ENCODE results near the gene ATF1.
A peak's percentile ranks its signal among the peaks of the same experiment; 100 is the strongest.
"Not testable (repeated sequence)": the region's sequence is repeated elsewhere in the genome, so short reads cannot be mapped to it uniquely, and the experiment has no call there.

ATF1 gene

DNA sequence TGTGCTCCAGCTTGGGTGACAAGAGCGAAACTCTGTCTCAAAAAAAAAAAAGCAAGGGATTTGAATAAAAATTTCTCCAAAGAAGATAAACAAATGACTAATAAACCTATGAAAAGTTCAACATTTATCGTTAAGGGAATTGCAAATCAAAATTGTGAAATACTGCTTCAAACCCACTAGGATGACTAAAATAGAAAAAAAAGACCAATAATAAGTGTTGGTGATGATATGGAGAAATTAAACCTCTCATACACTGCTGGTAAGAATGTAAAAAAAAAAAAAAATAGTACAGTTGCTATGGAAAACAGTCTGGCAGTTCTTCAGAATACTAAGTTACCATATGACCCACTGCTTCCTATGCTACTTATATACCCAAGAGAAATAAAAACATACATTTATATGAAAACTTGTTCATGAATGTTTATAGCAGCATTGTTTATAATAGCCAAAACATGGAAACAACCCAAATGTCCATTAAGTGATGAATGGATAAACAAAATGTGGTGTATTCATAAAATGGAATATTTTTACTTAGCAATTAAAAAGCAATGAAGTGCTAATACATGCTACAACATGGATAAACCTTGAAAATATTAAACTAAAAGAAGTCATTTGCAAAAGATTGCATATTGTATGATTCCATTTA, 39.5 kb downstream of the ATF1 start:
- DNase-seq (ENCODE audit: low spot score): no peak

GRCh38 chr12:50806176-50806575, 42.3 kb downstream of the ATF1 start:
- DNase-seq (ENCODE audit: low spot score): no peak

DNA sequence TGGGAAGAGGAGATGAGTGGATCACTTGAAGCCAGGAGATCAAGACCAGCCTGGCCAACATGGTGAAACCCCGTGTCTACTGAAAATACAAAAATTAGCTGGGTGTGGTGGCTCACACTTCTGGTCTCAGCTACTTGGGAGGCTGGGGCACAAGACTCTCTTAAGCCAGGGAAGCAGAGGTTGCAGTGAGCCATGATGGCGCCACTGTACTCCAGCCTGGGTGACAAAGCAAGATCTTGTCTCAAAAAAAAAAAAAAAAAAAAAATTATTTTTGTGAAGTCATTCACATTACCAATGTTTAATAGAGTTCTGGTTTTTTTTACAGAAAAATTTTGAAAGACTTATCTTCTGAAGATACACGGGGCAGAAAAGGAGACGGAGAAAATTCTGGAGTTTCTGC, 45.2 kb downstream of the ATF1 start:
- DNase-seq (ENCODE audit: low spot score): not testable (repeated sequence)

GRCh38 chr12:50814921-50815320, 51.0 kb downstream of the ATF1 start:
- not testable (repeated sequence) for DNase-seq (ENCODE audit: low spot score)

DNA sequence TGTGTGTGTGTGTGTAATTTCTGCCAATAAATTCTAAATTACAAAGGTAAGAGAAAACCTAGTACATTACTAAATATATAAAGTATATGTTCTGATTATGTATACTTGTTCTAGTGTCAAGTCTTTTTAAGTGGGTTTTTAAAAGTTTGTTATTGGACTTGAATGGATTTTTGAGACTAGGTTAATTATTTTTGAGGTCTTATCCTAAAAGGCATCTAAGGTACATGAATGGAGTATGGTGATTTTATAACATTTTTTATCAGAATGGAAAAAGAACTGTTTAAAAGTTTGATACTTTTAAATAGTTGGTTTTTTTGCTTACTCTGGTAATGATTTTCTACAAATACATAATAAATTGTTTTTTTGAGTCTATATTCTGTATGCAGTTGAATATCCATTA, 56.3 kb downstream of the ATF1 start:
- no peak for DNase-seq (ENCODE audit: low spot score)

DNA sequence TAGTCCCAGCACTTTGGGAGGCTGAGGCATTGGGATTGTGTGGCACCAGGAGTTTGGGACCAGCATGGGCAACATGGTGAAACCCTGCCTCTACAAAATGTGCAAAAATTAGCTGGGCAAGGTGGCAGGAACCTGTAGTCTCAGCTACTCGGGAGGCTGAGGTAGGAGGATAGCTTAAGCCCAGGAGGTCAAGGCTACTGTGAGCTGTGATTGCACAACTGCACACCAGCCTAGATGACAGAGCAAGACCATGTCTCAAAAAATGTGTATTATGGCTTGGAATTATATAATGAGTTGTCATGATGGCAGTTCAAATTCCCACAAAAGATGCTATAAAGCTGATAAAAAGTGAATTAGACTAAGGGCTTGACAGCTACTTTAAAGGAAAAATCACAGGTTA, 58.2 kb downstream of the ATF1 start:
- DNase-seq (ENCODE audit: low spot score): no peak

DNA sequence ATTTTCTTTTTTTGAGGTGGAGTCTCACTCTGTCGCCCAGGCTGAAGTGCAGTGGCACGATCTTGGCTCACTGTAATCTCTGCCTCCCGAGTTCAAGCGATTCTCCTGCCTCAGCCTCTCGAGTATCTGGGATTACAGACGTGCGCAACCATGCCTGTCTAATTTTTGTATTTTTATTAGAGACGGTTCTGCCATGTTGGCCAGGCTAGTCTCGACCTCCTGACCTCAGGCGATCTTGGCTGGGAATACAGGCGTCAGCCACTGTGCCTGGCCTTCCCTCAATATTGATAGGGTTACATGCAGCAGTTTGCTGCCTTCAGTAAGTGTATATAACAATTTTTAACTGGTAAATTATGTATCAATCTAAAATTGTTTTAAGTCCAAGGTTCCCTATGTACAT, 59.8 kb downstream of the ATF1 start:
- not testable (repeated sequence) for DNase-seq (ENCODE audit: low spot score)

- DNase-seq (ENCODE audit: low spot score): no peak
Observed at GRCh38 chr12:50824914-50825313, 61.0 kb downstream of the ATF1 start.

DNA sequence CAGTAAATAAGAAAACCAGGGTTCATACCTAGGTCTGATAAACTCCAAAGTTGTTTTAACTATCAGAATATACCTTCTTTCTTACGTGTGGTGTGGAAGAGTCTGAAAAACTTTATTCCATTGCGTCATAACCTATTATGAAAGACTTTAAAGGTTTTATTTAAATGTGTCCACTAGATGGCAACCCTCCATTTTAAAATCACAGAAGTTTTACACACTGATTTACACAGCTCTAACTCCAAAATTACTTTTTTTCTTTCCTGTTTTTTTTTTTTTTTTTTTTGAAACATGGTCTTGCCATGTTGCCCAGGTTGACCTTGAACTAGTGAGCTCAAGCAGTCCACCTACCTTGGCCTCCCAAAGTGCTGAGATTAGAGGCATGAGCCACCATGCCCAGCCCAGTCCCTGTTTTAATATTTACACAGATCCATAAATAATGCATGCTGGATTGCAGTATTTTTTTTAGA, 61.5 kb downstream of the ATF1 start:
- peak; percentile 26 for DNase-seq (ENCODE audit: low spot score)

- DNase-seq (ENCODE audit: low spot score): no peak
Observed at GRCh38 chr12:50828121-50828520, 64.2 kb downstream of the ATF1 start.

DNA sequence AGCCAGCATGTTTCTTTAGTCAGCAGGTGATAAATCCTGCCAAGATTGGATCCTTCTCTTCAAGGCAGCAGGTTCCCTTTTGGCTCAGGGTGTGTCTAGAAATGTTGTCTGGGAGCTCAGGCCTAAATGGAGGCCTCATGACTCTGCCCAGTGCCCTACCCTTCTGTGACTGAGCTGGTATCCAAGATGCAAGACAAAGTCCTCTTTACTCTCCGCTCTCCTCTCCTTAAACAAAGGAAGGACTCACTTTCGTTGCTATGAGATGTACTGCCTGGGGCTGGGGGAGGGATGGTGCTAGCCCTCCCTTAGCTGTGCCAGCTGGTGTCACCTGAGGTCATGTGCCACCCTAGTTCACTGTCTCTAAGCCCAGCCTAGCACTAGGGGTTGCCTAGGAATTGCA, 65.0 kb downstream of the ATF1 start:
- DNase-seq (ENCODE audit: low spot score): no peak

GRCh38 chr12:50833801-50834200, 69.9 kb downstream of the ATF1 start:
- not testable (repeated sequence) for DNase-seq (ENCODE audit: low spot score)

- no peak for DNase-seq (ENCODE audit: low spot score)
Observed at GRCh38 chr12:50839042-50839441, 75.1 kb downstream of the ATF1 start.

DNA sequence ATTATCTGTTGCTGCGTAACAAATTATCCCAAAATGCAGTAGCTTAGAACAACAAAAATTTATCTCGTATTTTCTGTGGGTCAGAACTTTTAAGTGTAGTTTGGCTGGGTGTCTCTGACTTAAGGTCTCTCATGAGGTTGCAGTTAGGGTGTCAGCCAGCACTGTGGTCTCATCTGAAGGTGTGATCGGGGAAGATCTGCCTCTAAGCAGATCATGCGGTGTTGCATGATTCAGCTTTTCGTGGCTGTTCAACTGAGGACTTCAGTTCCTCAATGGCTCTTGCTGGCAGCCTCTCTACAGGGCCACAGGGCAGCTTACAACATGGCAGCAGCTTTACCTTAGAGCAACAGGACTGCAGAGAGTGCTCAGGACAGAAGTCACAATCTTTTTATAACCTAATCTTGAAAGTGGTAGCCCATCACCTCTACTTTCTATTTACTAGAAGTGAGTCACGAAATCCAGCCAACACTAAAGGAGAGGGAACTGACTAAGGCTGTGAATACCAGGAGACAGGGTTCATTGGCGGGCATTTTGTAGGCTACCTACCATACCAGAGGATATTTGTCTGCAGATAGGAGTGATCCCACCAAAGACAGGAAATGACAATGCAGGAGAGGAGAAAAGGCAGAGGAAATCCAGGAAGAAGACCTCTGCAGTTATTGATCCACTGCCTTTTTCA, 77.0 kb downstream of the ATF1 start:
- no peak for DNase-seq (ENCODE audit: low spot score)

DNA sequence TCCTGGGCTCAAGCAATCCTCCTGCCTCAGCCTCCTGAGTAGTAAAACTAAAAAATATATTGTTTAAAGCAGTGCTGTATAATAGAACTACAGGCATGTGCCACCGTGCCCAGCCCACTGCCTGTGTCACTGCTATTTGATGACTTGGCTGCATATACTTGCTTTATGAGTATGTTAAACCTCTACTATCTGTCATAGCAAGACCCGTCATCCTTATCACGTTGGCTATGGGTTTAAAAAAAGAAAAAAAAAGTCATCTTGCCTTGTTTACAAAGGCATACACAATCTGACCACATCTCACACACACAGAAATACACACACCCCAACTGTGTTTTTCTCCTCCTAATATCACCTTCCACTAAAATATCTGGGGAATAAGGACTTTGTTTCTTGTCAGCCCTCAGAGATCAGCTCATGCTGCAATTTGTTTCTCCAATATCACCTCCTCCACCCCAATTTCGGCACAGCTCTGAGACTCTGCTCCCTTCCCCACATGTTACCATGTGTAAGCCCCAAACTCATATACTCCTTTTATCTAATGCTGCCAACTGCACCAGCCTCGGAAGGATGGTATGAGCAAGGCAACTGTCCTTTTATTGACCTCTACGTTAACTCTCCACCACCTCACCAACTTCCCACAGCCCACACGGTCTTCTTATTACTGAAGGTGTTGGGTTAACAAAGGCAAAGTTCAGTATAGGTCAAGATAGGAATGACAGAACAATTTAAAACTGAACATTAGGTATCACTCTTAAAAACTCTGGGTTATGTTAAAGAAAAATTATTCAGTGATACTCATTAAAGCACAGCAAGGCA, 78.0 kb downstream of the ATF1 start:
- no peak for DNase-seq (ENCODE audit: low spot score)

- no peak for DNase-seq (ENCODE audit: low spot score)
Observed at GRCh38 chr12:50842637-50843493, 79.0 kb downstream of the ATF1 start, which contains the start of gene TMPRSS12. Gene TMPRSS12, plus strand, starts transcription at chr12:50842926. Its CDS starts 39 bp downstream, at chr12:50842965.

GRCh38 chr12:50845021-50845647, 81.2 kb downstream of the ATF1 start:
- no peak for DNase-seq (ENCODE audit: low spot score)

DNA sequence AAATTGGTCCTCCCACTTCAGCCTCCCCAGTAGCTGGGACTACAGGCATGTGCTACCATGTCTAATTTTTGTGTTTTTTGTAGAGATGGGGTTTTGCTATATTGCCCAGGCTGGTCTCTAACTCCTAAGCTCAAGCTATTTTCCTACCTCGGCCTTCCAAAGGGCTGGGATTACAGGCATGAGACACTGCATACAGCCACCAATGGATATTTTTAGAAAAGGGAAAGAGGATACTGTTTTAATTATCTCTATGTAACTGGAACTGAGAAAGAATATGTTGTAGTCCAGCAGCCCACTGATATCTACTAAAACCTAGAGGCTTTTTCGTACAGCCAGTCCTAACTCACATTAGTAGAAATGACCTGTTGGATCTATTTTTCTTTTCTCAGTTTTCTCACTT, 85.1 kb downstream of the ATF1 start:
- DNase-seq (ENCODE audit: low spot score): no peak

GRCh38 chr12:50855218-50855617, 91.3 kb downstream of the ATF1 start:
- DNase-seq (ENCODE audit: low spot score): not testable (repeated sequence)

DNA sequence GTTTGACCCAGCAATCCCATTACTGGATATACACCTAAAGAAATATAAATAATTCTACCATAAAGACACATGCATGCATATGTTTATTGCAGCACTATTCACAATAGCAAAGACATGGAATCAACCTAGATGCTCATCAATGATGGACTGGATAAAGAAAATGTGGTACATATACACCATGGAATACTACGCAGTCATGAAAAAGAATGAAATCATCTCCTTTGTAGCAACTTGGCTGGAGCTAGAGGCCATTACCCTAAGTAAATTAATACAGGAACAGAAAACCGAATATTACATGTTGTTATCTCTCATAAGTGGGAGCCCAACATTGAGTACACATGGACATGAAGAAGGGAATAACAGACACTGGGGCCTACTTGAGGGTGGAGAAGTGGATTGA, 91.8 kb downstream of the ATF1 start:
- not testable (repeated sequence) for DNase-seq (ENCODE audit: low spot score)

GRCh38 chr12:50859621-50860310, 95.9 kb downstream of the ATF1 start:
- DNase-seq (ENCODE audit: low spot score): no peak

All from COLO829 (cell line).